ENCODE measurements around the gene SPATA16.
"Not testable (repeated sequence)": the region's sequence is repeated elsewhere in the genome, so short reads cannot be mapped to it uniquely, and the experiment has no call there.

SPATA16 gene

DNA sequence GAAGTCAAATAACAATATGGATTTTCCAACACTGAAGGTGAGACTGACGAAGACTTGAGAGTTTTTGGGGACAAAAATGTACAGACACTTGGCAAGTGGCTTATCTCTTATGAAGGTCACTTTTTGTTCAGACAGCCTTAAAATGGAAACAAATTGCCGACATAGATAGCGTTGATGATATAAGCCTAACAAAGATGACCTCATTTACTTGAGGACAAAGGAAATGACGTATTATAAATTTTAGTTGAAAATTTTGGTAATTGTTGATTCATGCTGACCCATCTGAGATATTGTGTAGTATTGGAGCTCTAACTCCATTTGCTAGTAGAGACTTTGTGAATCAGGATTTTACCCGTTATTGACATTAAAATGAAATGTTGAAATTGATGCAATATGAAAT is 168.3 kb downstream of the SPATA16 start:
- Histone ChIP-seq H3K4me1 (ENCODE audit: insufficient read depth, low read length) (no peaks in the 10 kb centered on the region), H2AFZ (ENCODE audit: low read depth, low read length) (no peak overlapping the region), H3K9me3 (ENCODE audit: insufficient read depth, low read length, severe bottlenecking) (no peaks in the 10 kb centered on the region), H3K27me3 (ENCODE audit: insufficient read depth, low read length, poor library complexity) (peaks cover 3% of the 10 kb centered on the region), H3K4me3 (ENCODE audit: low read depth in 1 of 2, low read length in 2 of 2) (no peak overlapping the region), H3K4me2 (ENCODE audit: insufficient read depth, low read length) (no peak overlapping the region), H3K9ac (ENCODE audit: low read depth, low read length) (no peak overlapping the region), H3K36me3 (ENCODE audit: insufficient read depth, low read length) (no peaks in the 10 kb centered on the region), H4K20me1 (ENCODE audit: insufficient read depth, low read length) (no peaks in the 10 kb centered on the region), H3K27ac (ENCODE audit: low read length) (no peak overlapping the region), H3K79me2 (ENCODE audit: insufficient read depth, low read length) (no peaks in the 10 kb centered on the region)
- TF ChIP-seq EZH2 (IDR thresholded peaks at IDR 0.05; ENCODE audit: borderline replicate concordance, low read depth, low read length, severe bottlenecking), result no peak
- TF ChIP-seq, protein P1, sequence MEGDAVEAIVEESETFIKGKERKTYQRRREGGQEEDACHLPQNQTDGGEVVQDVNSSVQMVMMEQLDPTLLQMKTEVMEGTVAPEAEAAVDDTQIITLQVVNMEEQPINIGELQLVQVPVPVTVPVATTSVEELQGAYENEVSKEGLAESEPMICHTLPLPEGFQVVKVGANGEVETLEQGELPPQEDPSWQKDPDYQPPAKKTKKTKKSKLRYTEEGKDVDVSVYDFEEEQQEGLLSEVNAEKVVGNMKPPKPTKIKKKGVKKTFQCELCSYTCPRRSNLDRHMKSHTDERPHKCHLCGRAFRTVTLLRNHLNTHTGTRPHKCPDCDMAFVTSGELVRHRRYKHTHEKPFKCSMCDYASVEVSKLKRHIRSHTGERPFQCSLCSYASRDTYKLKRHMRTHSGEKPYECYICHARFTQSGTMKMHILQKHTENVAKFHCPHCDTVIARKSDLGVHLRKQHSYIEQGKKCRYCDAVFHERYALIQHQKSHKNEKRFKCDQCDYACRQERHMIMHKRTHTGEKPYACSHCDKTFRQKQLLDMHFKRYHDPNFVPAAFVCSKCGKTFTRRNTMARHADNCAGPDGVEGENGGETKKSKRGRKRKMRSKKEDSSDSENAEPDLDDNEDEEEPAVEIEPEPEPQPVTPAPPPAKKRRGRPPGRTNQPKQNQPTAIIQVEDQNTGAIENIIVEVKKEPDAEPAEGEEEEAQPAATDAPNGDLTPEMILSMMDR (IDR thresholded peaks at IDR 0.05; ENCODE audit: borderline replicate concordance, extremely low read depth, low read length, poor library complexity, severe bottlenecking), result no peak
- DNase-seq, result no peak
- ATAC-seq (ENCODE audit: insufficient read depth, low read depth), result no peak

DNA sequence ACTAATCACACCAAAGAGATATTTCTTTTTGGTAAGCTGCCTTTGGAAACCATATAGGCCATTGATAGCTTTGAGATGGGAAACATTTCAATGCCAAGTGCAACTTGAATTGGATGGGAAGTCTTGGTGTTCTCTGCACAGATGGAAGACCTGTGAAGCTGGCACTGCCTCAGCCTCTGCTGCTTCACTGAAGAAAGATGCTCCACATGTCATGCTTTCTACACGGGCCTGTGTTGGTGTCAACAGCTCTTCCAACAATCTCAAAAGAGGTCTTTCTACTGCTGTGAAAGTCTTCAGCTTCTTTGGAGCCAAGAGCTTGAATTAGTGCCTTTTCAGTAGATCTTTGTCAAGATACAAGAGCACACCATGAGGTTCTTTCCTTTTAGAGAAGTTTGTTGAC is 169.0 kb downstream of the SPATA16 start:
- DNase-seq, result no peak
- H3K9me3 ChIP-seq (ENCODE audit: insufficient read depth, low read length, severe bottlenecking), result no peaks in the 10 kb centered on the region
- H3K4me2 ChIP-seq (ENCODE audit: insufficient read depth, low read length), result no peak overlapping the region
- no peak overlapping the region for H3K9ac ChIP-seq (ENCODE audit: low read depth, low read length)
- no peak overlapping the region for H2AFZ ChIP-seq (ENCODE audit: low read depth, low read length)
- ATAC-seq (ENCODE audit: insufficient read depth, low read depth), result no peak
- no peak overlapping the region for H3K27ac ChIP-seq (ENCODE audit: low read length)
- no peak overlapping the region for H3K4me3 ChIP-seq (ENCODE audit: low read depth in 1 of 2, low read length in 2 of 2)
- H3K4me1 ChIP-seq (ENCODE audit: insufficient read depth, low read length), result no peaks in the 10 kb centered on the region
- H3K36me3 ChIP-seq (ENCODE audit: insufficient read depth, low read length), result no peaks in the 10 kb centered on the region
- TF ChIP-seq, protein P1 (IDR thresholded peaks at IDR 0.05; ENCODE audit: borderline replicate concordance, extremely low read depth, low read length, poor library complexity, severe bottlenecking), result no peak
- TF ChIP-seq EZH2 (IDR thresholded peaks at IDR 0.05; ENCODE audit: borderline replicate concordance, low read depth, low read length, severe bottlenecking), result no peak
- no peaks in the 10 kb centered on the region for H4K20me1 ChIP-seq (ENCODE audit: insufficient read depth, low read length)
- no peaks in the 10 kb centered on the region for H3K79me2 ChIP-seq (ENCODE audit: insufficient read depth, low read length)
- peaks cover 3% of the 10 kb centered on the region for H3K27me3 ChIP-seq (ENCODE audit: insufficient read depth, low read length, poor library complexity)

DNA sequence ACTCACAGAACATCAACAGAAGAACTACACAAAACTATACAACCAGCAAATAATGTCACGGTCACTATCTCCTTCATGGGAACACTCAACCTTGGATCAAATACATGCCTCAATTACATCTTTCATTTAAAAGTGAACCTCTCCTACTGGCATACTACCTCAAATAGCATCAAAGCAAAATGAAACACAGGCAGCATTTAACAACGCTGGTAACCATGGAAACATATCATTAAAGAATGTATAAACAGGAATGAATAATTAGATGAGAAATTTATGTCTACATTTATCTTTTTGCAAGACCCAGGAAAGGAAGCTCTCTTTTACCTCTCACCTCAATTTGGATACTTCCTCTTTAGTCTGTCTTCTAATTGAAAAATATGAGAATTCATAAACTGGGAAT is 172.4 kb downstream of the SPATA16 start:
- TF ChIP-seq, protein P1 (IDR thresholded peaks at IDR 0.05; ENCODE audit: borderline replicate concordance, extremely low read depth, low read length, poor library complexity, severe bottlenecking), result no peak
- TF ChIP-seq EZH2 (IDR thresholded peaks at IDR 0.05; ENCODE audit: borderline replicate concordance, low read depth, low read length, severe bottlenecking), result no peak
- H3K27me3 ChIP-seq (ENCODE audit: insufficient read depth, low read length, poor library complexity), result peaks cover 3% of the 10 kb centered on the region
- ATAC-seq (ENCODE audit: insufficient read depth, low read depth), result no peak
- H3K4me1 ChIP-seq (ENCODE audit: insufficient read depth, low read length), result no peaks in the 10 kb centered on the region
- no peak for DNase-seq
- no peaks in the 10 kb centered on the region for H3K79me2 ChIP-seq (ENCODE audit: insufficient read depth, low read length)
- no peaks in the 10 kb centered on the region for H3K9me3 ChIP-seq (ENCODE audit: insufficient read depth, low read length, severe bottlenecking)
- no peak overlapping the region for H3K4me3 ChIP-seq (ENCODE audit: low read depth in 1 of 2, low read length in 2 of 2)
- H3K27ac ChIP-seq (ENCODE audit: low read length), result no peak overlapping the region
- no peak overlapping the region for H3K9ac ChIP-seq (ENCODE audit: low read depth, low read length)
- H2AFZ ChIP-seq (ENCODE audit: low read depth, low read length), result no peak overlapping the region
- H3K4me2 ChIP-seq (ENCODE audit: insufficient read depth, low read length), result no peak overlapping the region
- H4K20me1 ChIP-seq (ENCODE audit: insufficient read depth, low read length), result no peaks in the 10 kb centered on the region
- no peaks in the 10 kb centered on the region for H3K36me3 ChIP-seq (ENCODE audit: insufficient read depth, low read length)

- no peaks in the 10 kb centered on the region for H3K27me3 ChIP-seq (ENCODE audit: insufficient read depth, low read length, poor library complexity)
- H3K4me1 ChIP-seq (ENCODE audit: insufficient read depth, low read length), result no peaks in the 10 kb centered on the region
- H3K4me3 ChIP-seq (ENCODE audit: low read depth in 1 of 2, low read length in 2 of 2), result no peak overlapping the region
- H3K4me2 ChIP-seq (ENCODE audit: insufficient read depth, low read length), result no peak overlapping the region
- no peaks in the 10 kb centered on the region for H4K20me1 ChIP-seq (ENCODE audit: insufficient read depth, low read length)
- H3K9ac ChIP-seq (ENCODE audit: low read depth, low read length), result no peak overlapping the region
- no peaks in the 10 kb centered on the region for H3K9me3 ChIP-seq (ENCODE audit: insufficient read depth, low read length, severe bottlenecking)
- no peak overlapping the region for H2AFZ ChIP-seq (ENCODE audit: low read depth, low read length)
- no peak overlapping the region for H3K27ac ChIP-seq (ENCODE audit: low read length)
- no peak for TF ChIP-seq EZH2 (IDR thresholded peaks at IDR 0.05; ENCODE audit: borderline replicate concordance, low read depth, low read length, severe bottlenecking)
- TF ChIP-seq, protein P1 (IDR thresholded peaks at IDR 0.05; ENCODE audit: borderline replicate concordance, extremely low read depth, low read length, poor library complexity, severe bottlenecking), result no peak
- H3K36me3 ChIP-seq (ENCODE audit: insufficient read depth, low read length), result no peaks in the 10 kb centered on the region
- ATAC-seq (ENCODE audit: insufficient read depth, low read depth) (no peak), DNase-seq (no peak)
- no peaks in the 10 kb centered on the region for H3K79me2 ChIP-seq (ENCODE audit: insufficient read depth, low read length)
Measured at GRCh38 chr3:172965256-172965655, 175.8 kb downstream of the SPATA16 start.

- not testable (repeated sequence) for DNase-seq; H3K27ac ChIP-seq (ENCODE audit: low read length); H3K4me3 ChIP-seq (ENCODE audit: low read depth in 1 of 2, low read length in 2 of 2); H3K36me3 ChIP-seq (ENCODE audit: insufficient read depth, low read length); H3K4me2 ChIP-seq (ENCODE audit: insufficient read depth, low read length); H3K9me3 ChIP-seq (ENCODE audit: insufficient read depth, low read length, severe bottlenecking); H3K27me3 ChIP-seq (ENCODE audit: insufficient read depth, low read length, poor library complexity); ATAC-seq (ENCODE audit: insufficient read depth, low read depth); H3K9ac ChIP-seq (ENCODE audit: low read depth, low read length); H2AFZ ChIP-seq (ENCODE audit: low read depth, low read length); H3K4me1 ChIP-seq (ENCODE audit: insufficient read depth, low read length); H3K79me2 ChIP-seq (ENCODE audit: insufficient read depth, low read length); H4K20me1 ChIP-seq (ENCODE audit: insufficient read depth, low read length)
Measured at GRCh38 chr3:172960626-172961182, 180.3 kb downstream of the SPATA16 start.
